ENCODE data around the gene AMIGO1.

- no peak for TF ChIP-seq TAF1 (IDR thresholded peaks at IDR 0.05; ENCODE audit: borderline replicate concordance, insufficient read depth, low read length)
- TF ChIP-seq POLR2AphosphoS5 (IDR thresholded peaks at IDR 0.05; ENCODE audit: low read depth, low read length), result no peak
- TF ChIP-seq REST (IDR thresholded peaks at IDR 0.05; ENCODE audit: insufficient read depth in 1 of 2, low read depth in 2 of 2, low read length in 2 of 2), result no peak
- TF ChIP-seq SIN3A (IDR thresholded peaks at IDR 0.05; ENCODE audit: borderline replicate concordance, insufficient read depth, low read length), result no peak
Measured at GRCh38 chr1:109466125-109466451, 43.4 kb downstream of the AMIGO1 start.

Data from PFSK-1 (cell line).